IPS-NIHi11 (cell line): Measurements from ENCODE around the gene HDAC11.
A peak's percentile ranks its signal among the peaks of the same experiment; 100 is the strongest.
"Not testable (repeated sequence)": the region's sequence is repeated elsewhere in the genome, so short reads cannot be mapped to it uniquely, and the experiment has no call there.

Experiments used
- DNase-seq: peaks from one replicate; pipeline ENCODE4 v3.0.0; 2012; ENCODE audit warnings: mixed read lengths, low spot score

Gene HDAC11

GRCh38 chr3:13507570-13508339 is 27.6 kb downstream of the HDAC11 start:
- DNase-seq = peak; percentile 70

- DNase-seq = no peak
Observed at GRCh38 chr3:13508496-13508895, 28.4 kb downstream of the HDAC11 start.

- DNase-seq = no peak
Observed at GRCh38 chr3:13509059-13509815, 29.1 kb downstream of the HDAC11 start.

- no peak for DNase-seq
Observed at GRCh38 chr3:13509816-13510192, 29.7 kb downstream of the HDAC11 start.

- no peak for DNase-seq
Observed at GRCh38 chr3:13512451-13512850, 32.3 kb downstream of the HDAC11 start.

- DNase-seq = no peak
Observed at GRCh38 chr3:13513051-13513912, 33.2 kb downstream of the HDAC11 start.

- DNase-seq = no peak
Observed at GRCh38 chr3:13513913-13514517, 33.9 kb downstream of the HDAC11 start.

- no peak for DNase-seq
Observed at GRCh38 chr3:13514639-13515435, 34.7 kb downstream of the HDAC11 start.

- no peak for DNase-seq
Observed at GRCh38 chr3:13515786-13516759, 36.0 kb downstream of the HDAC11 start.

GRCh38 chr3:13516760-13517135 is 36.6 kb downstream of the HDAC11 start:
- no peak for DNase-seq

GRCh38 chr3:13517253-13517977 is 37.3 kb downstream of the HDAC11 start:
- DNase-seq = no peak

GRCh38 chr3:13518516-13518953 is 38.4 kb downstream of the HDAC11 start:
- DNase-seq = no peak

- DNase-seq = no peak
Observed at GRCh38 chr3:13519006-13519791, 39.1 kb downstream of the HDAC11 start.

GRCh38 chr3:13520326-13520880 is 40.3 kb downstream of the HDAC11 start:
- no peak for DNase-seq

GRCh38 chr3:13521309-13521708 is 41.2 kb downstream of the HDAC11 start:
- no peak for DNase-seq

- not testable (repeated sequence) for DNase-seq
Observed at GRCh38 chr3:13521749-13522148, 41.6 kb downstream of the HDAC11 start.

- DNase-seq = no peak
Observed at GRCh38 chr3:13522236-13522635, 42.1 kb downstream of the HDAC11 start.

- no peak for DNase-seq
Observed at GRCh38 chr3:13524979-13525669, 45.0 kb downstream of the HDAC11 start.
